Measurements from ENCODE around the gene CCDC88B.

GRCh38 chr11:64395545-64396078 is 55.6 kb downstream of the CCDC88B start:
- TF ChIP-seq, protein P1, sequence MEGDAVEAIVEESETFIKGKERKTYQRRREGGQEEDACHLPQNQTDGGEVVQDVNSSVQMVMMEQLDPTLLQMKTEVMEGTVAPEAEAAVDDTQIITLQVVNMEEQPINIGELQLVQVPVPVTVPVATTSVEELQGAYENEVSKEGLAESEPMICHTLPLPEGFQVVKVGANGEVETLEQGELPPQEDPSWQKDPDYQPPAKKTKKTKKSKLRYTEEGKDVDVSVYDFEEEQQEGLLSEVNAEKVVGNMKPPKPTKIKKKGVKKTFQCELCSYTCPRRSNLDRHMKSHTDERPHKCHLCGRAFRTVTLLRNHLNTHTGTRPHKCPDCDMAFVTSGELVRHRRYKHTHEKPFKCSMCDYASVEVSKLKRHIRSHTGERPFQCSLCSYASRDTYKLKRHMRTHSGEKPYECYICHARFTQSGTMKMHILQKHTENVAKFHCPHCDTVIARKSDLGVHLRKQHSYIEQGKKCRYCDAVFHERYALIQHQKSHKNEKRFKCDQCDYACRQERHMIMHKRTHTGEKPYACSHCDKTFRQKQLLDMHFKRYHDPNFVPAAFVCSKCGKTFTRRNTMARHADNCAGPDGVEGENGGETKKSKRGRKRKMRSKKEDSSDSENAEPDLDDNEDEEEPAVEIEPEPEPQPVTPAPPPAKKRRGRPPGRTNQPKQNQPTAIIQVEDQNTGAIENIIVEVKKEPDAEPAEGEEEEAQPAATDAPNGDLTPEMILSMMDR (IDR thresholded peaks at IDR 0.05 in 2 of 3, conservative IDR thresholded peaks at IDR 0.05 in 1 of 3; ENCODE audit: borderline replicate concordance in 1 of 3, insufficient read depth in 1 of 3, low read depth in 2 of 3, low read length in 2 of 3), result no peak
- TF ChIP-seq EZH2 (IDR thresholded peaks at IDR 0.05) (no peak), POLR2A (IDR thresholded peaks at IDR 0.05; ENCODE audit: borderline replicate concordance, extremely low read depth, insufficient read depth, insufficient read length) (no peak), RAD21 (IDR thresholded peaks at IDR 0.05; ENCODE audit: low read depth) (no peak), POLR2AphosphoS5 (IDR thresholded peaks at IDR 0.05; ENCODE audit: low read depth, low read length) (no peak)

Data from HCT116 (cell line).